Upper lobe of left lung (tissue), 4 donors: Measurements from ENCODE around the gene BCAS3.

Experiments
- CTCF ChIP-seq, 6 experiments: fragments of 450-650 bp in 4 of 6; fragments of 200-600 bp in 2 of 6; sonication (generic) in 2 of 6; IDR thresholded peaks; one replicate each; pipeline ENCODE4 v1.5.1; 2016 to 2019; ENCODE audit warnings: antibody characterized with exemption in 6 of 6
- EP300 ChIP-seq, 4 donors: sonication (generic); formaldehyde crosslinking; IDR thresholded peaks; one replicate each; pipeline ENCODE4 v1.5.1; 2017; ENCODE audit warnings: antibody characterized with exemption in 4 of 4, control low read depth in 2 of 4
- POLR2A ChIP-seq, 4 donors: fragments of 450-650 bp; IDR thresholded peaks; one replicate each; pipeline ENCODE4 v1.5.1; 2016 to 2017; ENCODE audit warnings: antibody characterized with exemption in 4 of 4, mild to moderate bottlenecking in 2 of 4
- POLR2AphosphoS5 ChIP-seq, 2 donors: sonication (generic); formaldehyde crosslinking; IDR thresholded peaks; one replicate each; pipeline ENCODE4 v1.5.1; 2017; ENCODE audit warnings: antibody characterized with exemption in 2 of 2

- TF ChIP-seq CTCF (IDR thresholded peaks at IDR 0.05) (no peak), POLR2A (IDR thresholded peaks at IDR 0.05) (no peak), EP300 (IDR thresholded peaks at IDR 0.05) (no peak), POLR2AphosphoS5 (IDR thresholded peaks at IDR 0.05) (no peak)
Observed at GRCh38 chr17:61285526-61286320, 608.1 kb downstream of the BCAS3 start.
